Upper lobe of right lung (tissue), 1 donor: ENCODE results near the gene IL23R. TPM values are rescaled to one million over a fixed set of nuclear protein-coding genes. Genes with fewer than 3 reads are reported as not detected.
A peak's percentile ranks its signal among the peaks of the same experiment; 100 is the strongest.

ENCODE experiments used
- ATAC-seq: fragments of 200-7000 bp; cut with Tn5 transposase; one replicate; pipeline ENCODE4 v1.9.1; 2020; ENCODE audit warnings: mild to moderate bottlenecking, moderate library complexity
- DNase-seq: peaks from one replicate; pipeline ENCODE4 v3.0.0-alpha.2; 2020
- H3K27ac ChIP-seq: fragments of 200-600 bp; one replicate; pipeline ENCODE4 v1.8.0; 2022
- H3K27me3 ChIP-seq: fragments of 200-600 bp; one replicate; pipeline ENCODE4 v1.8.0; 2022; ENCODE audit warnings: mild to moderate bottlenecking
- H3K36me3 ChIP-seq: fragments of 200-600 bp; one replicate; pipeline ENCODE4 v1.8.0; 2022
- H3K4me1 ChIP-seq: fragments of 200-600 bp; one replicate; pipeline ENCODE4 v1.8.0; 2022
- H3K4me3 ChIP-seq: fragments of 200-600 bp; one replicate; pipeline ENCODE4 v1.8.0; 2022; ENCODE audit warnings: mild to moderate bottlenecking
- H3K9me3 ChIP-seq: fragments of 200-600 bp; one replicate; pipeline ENCODE4 v1.8.0; 2022
- intact Hi-C: fragments of 100-400 bp; cut with DNase I; formaldehyde crosslinking; loops from one replicate; pipeline ENCODE4 v1.11.0; 2022
- total RNA-seq: library from RNA; stranded (reverse); fragmentation: NEBNext Ultra II Directional; extraction: Animal tissue kit (Norgen Biotek cat#: 25700); gene quantifications from one replicate; pipeline ENCODE4 v1.2.1, GENCODE V29; 2021
- TF ChIP-seq, protein P1 (sequence below): fragments of 200-600 bp; IDR thresholded peaks from one replicate; pipeline ENCODE4 v1.8.0; 2022; ENCODE audit warnings: antibody characterized with exemption
- donor health status: DM: no; HTN: yes; CAD: no; lungs with severe emphysema.

IL23R gene
- total RNA-seq, 1 donor from 2014 or later = 0.20 TPM

- Histone ChIP-seq H3K4me1 (no peaks in the 10 kb centered on the region), H3K36me3 (no peaks in the 10 kb centered on the region), H3K27me3 (no peaks in the 10 kb centered on the region), H3K9me3 (no peaks in the 10 kb centered on the region), H3K27ac (no peak overlapping the region), H3K4me3 (no peak overlapping the region)
- ATAC-seq = peak; percentile 49
- intact Hi-C loops = no loop called here
- TF ChIP-seq, protein P1, sequence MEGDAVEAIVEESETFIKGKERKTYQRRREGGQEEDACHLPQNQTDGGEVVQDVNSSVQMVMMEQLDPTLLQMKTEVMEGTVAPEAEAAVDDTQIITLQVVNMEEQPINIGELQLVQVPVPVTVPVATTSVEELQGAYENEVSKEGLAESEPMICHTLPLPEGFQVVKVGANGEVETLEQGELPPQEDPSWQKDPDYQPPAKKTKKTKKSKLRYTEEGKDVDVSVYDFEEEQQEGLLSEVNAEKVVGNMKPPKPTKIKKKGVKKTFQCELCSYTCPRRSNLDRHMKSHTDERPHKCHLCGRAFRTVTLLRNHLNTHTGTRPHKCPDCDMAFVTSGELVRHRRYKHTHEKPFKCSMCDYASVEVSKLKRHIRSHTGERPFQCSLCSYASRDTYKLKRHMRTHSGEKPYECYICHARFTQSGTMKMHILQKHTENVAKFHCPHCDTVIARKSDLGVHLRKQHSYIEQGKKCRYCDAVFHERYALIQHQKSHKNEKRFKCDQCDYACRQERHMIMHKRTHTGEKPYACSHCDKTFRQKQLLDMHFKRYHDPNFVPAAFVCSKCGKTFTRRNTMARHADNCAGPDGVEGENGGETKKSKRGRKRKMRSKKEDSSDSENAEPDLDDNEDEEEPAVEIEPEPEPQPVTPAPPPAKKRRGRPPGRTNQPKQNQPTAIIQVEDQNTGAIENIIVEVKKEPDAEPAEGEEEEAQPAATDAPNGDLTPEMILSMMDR = no peak
- DNase-seq = no peak
Measured at GRCh38 chr1:67169932-67170331, 3.7 kb downstream of the IL23R start.

- no peaks in the 10 kb centered on the region for H3K27me3 ChIP-seq
- H3K36me3 ChIP-seq = no peaks in the 10 kb centered on the region
- ATAC-seq (no peak), DNase-seq (no peak)
- H3K9me3 ChIP-seq = no peaks in the 10 kb centered on the region
- no peak overlapping the region for H3K27ac ChIP-seq
- intact Hi-C loops = no loop called here
- TF ChIP-seq, protein P1 = no peak
- H3K4me1 ChIP-seq = no peaks in the 10 kb centered on the region
- no peak overlapping the region for H3K4me3 ChIP-seq
Measured at GRCh38 chr1:67170751-67171573, 4.7 kb downstream of the IL23R start.

DNA sequence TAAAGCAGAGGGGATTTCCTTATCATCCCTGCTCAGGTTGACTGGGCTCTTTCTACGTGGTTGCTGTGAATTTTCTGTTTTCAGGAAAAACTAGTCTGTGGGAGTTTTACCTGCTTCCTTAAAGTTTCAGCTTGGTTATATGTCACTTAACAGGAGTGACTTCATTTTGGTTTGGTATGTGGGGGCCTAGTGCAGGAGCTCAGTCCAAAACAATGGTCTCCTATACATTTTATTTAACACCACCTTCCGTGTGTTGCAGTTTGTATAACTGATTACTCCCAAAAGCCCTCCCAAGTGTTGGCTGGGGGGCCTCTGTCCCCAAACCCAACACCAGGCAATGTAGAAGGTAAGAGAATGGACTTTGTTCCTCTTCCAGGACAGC, 5.3 kb downstream of the IL23R start:
- intact Hi-C loops = no loop called here
- TF ChIP-seq, protein P1 = no peak

DNA sequence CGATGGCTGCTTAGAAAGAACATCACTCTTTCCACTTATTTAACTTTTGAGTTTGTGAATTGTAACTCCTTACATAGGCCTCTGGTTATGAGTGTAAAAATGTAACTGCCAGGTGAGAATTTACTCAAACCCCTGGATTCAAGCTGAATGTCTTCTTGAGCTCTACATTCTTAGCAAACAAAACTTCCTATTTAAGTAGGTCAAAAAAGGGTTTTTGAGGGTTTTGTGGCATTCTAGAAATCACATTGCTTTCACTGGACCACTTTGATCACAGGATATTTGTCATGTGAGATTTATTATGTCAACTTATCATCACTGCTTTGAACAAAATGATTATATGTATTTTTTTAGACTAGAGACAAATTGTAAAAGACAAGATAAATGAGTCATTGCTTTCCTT, 5.7 kb downstream of the IL23R start:
- H3K36me3 ChIP-seq = no peaks in the 10 kb centered on the region
- H3K4me1 ChIP-seq = no peaks in the 10 kb centered on the region
- ATAC-seq = no peak

More for the DNA sequence above, 5.3 kb downstream of the IL23R start:
- no peak for DNase-seq
- H3K27me3 ChIP-seq = no peaks in the 10 kb centered on the region
- ATAC-seq = no peak
- no peak overlapping the region for H3K27ac ChIP-seq
- H3K4me1 ChIP-seq = no peaks in the 10 kb centered on the region
- no peak overlapping the region for H3K4me3 ChIP-seq
- H3K9me3 ChIP-seq = no peaks in the 10 kb centered on the region
- H3K36me3 ChIP-seq = no peaks in the 10 kb centered on the region

DNA sequence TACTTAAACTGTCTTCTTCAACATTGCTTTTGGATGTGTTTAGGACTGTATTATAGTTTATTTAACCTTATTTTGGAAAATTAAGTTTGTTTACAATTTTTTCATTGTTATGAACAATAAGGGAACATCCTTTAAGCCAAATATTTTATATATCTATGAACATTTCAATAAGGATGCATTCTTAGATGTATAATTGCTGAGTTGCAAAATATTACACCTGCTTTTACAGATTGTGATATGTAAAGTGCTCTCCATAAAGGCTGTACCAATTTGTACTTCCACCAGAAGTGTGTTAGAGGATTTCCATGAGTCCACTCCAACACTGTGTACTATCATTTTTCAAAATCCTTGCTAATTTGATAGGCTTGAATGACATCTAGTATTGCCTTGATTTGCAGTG, 7.7 kb downstream of the IL23R start:
- Histone ChIP-seq H3K27ac (no peak overlapping the region), H3K4me1 (no peaks in the 10 kb centered on the region), H3K36me3 (no peaks in the 10 kb centered on the region), H3K9me3 (no peaks in the 10 kb centered on the region), H3K4me3 (no peak overlapping the region), H3K27me3 (no peaks in the 10 kb centered on the region)
- ATAC-seq (no peak), DNase-seq (no peak)
- TF ChIP-seq, protein P1 = no peak
- intact Hi-C loops = no loop called here

More for the DNA sequence above, 5.7 kb downstream of the IL23R start:
- intact Hi-C loops = no loop called here
- TF ChIP-seq, protein P1 = no peak
- Histone ChIP-seq H3K27ac (no peak overlapping the region), H3K27me3 (no peaks in the 10 kb centered on the region), H3K4me3 (no peak overlapping the region), H3K9me3 (no peaks in the 10 kb centered on the region)
- DNase-seq = no peak
